ENCODE measurements around the gene TLK2.
"Not testable (repeated sequence)": the region's sequence is repeated elsewhere in the genome, so short reads cannot be mapped to it uniquely, and the experiment has no call there.

DNA sequence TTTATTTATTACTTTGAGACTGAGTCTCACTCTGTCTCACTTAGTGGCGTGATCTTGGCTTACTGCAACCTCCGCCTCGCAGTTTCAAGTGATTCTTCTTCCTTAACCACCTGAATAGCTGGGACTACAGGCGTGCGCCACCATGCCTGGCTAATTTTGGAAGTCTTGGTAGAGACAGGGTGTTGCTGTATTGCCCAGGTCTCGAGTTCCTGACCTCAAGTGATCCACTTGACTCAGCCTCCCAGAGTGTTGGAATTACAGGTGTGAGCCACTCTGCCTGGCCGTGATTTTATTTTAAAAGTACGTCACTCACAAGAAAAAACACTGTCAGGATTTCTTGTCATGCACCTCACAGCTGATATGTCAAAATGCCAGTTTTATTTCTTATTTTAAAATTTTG, 26.2 kb downstream of the TLK2 start:
- TF ChIP-seq, protein P1, sequence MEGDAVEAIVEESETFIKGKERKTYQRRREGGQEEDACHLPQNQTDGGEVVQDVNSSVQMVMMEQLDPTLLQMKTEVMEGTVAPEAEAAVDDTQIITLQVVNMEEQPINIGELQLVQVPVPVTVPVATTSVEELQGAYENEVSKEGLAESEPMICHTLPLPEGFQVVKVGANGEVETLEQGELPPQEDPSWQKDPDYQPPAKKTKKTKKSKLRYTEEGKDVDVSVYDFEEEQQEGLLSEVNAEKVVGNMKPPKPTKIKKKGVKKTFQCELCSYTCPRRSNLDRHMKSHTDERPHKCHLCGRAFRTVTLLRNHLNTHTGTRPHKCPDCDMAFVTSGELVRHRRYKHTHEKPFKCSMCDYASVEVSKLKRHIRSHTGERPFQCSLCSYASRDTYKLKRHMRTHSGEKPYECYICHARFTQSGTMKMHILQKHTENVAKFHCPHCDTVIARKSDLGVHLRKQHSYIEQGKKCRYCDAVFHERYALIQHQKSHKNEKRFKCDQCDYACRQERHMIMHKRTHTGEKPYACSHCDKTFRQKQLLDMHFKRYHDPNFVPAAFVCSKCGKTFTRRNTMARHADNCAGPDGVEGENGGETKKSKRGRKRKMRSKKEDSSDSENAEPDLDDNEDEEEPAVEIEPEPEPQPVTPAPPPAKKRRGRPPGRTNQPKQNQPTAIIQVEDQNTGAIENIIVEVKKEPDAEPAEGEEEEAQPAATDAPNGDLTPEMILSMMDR (optimal IDR thresholded peaks at IDR 0.05 in 1 of 3, IDR thresholded peaks at IDR 0.05 in 1 of 3, conservative IDR thresholded peaks at IDR 0.05 in 1 of 3; ENCODE audit: extremely low read depth in 1 of 3, insufficient read depth in 2 of 3, low read length in 3 of 3), result not testable (repeated sequence)
- not testable (repeated sequence) for TF ChIP-seq EZH2 (IDR thresholded peaks at IDR 0.05; ENCODE audit: low read length)

Measured in keratinocyte (primary cell).